GM19025 (cell line): Measurements from ENCODE around the gene PFDN2.
"Not testable (repeated sequence)": the region's sequence is repeated elsewhere in the genome, so short reads cannot be mapped to it uniquely, and the experiment has no call there.

ENCODE experiments used
- ATAC-seq: cut with Tn5 transposase; IDR thresholded peaks from one replicate; pipeline ENCODE4 v1.9.1; 2021; ENCODE audit warnings: mild to moderate bottlenecking, low read depth, moderate library complexity; ENCODE audit not compliant: unreplicated experiment

The PFDN2 gene

GRCh38 chr1:161065681-161066080, 52.2 kb downstream of the PFDN2 start:
- ATAC-seq = not testable (repeated sequence)

GRCh38 chr1:161063936-161064335, 53.9 kb downstream of the PFDN2 start:
- not testable (repeated sequence) for ATAC-seq

- ATAC-seq = no peak
Observed at GRCh38 chr1:161061419-161061818, 56.4 kb downstream of the PFDN2 start.

GRCh38 chr1:161059293-161059692, 58.5 kb downstream of the PFDN2 start:
- ATAC-seq = no peak

- ATAC-seq = no peak
Observed at GRCh38 chr1:161054805-161055204, 63.0 kb downstream of the PFDN2 start.

GRCh38 chr1:161054232-161054631, 63.6 kb downstream of the PFDN2 start:
- no peak for ATAC-seq

GRCh38 chr1:161052899-161053298, 64.9 kb downstream of the PFDN2 start:
- ATAC-seq = no peak

GRCh38 chr1:161051219-161051618, 66.6 kb downstream of the PFDN2 start:
- no peak for ATAC-seq
